Measurements from ENCODE around the gene PARD3B.

The PARD3B gene

DNA sequence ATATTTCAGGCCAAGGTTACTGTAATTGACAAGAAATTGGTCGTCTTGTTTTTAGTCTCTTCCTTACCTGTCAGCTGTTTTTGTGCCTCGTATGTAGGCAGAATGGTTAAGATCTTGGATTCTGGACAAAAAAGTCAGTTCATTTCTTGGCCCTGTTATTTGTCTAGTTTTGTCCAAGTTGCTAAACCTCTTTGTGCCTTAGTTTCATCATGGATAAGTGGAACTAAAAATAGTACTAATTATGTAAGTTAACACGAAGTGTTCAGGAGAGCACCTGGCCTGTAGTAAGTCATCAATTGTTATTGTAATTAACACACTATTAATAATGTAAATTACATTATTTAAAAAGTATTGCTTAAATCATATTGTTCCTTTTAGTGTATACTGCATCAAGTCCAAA lies 148.0 kb downstream of the PARD3B start:
- no peak for DNase-seq (ENCODE audit: low read depth, low spot score)

DNA sequence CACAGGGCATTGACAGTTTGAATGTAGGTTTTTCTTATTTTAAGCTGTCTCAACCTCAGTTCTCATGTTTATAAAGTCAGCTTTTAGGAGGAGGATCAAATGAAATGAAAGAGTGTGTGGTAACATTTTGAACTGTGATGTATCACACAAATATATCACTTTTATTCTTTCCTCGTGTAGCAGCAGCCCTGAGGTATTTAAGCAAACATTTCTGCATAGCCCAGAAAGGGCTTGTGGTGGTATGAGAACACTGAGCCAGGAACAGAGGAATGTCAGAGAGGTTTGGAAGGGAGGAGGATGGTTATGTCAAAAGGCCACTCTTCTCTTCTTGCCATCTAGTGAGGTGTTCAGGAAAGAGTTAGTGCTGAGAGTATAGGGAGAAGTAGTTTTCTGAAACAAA lies 150.2 kb downstream of the PARD3B start:
- no peak for DNase-seq (ENCODE audit: low read depth, low spot score)

DNA sequence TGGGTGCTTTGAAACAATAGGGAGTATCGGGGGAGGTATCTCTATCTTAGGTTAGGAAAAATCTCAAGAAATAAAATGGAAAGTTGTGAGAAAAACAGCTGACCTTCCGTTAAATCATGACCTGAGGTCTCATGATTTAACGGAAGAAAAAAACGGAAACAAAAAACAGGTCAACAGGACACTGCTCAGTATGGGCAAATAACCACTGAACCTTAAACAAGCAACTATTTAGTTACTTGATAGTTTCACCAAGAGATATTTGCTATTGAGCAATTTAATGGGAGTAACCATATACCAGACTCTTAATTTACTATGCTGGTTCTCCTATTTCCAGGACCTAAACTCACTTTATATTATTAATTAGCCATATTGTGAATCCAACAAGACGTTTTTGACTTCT lies 150.8 kb downstream of the PARD3B start:
- DNase-seq (ENCODE audit: low read depth, low spot score), result no peak

DNA sequence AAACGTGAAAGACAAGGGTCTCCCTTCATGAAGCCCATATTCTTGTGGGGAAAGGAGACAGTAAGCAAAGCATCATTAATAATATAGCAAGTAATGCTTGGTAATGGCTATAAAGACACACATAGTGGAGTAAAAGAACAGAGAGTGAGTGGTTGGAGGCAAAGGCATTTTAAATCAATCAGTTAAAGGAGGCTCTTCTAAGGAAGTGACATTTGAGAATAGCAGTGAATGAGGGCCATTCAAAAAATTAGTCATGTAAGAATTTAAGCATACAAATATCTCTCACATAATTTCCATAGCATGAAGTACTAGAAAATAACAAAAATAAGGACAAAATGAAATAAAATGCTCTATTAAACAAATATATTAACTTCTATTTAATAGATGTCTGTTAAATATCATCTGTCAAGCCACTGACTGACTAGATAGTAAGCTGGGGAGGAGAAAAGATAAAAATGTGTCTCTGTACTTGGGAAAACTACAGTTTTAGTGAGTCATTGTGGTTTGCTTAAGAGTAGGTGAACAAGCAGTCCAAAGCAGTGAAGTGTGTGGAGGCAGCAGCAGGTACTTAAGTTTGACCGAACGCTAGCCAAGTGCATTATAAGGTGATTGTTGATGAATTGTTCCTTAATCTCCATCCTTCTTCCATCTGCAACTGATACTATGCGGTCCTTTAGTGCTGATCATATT lies 160.1 kb downstream of the PARD3B start:
- no peak for DNase-seq (ENCODE audit: low read depth, low spot score)

DNA sequence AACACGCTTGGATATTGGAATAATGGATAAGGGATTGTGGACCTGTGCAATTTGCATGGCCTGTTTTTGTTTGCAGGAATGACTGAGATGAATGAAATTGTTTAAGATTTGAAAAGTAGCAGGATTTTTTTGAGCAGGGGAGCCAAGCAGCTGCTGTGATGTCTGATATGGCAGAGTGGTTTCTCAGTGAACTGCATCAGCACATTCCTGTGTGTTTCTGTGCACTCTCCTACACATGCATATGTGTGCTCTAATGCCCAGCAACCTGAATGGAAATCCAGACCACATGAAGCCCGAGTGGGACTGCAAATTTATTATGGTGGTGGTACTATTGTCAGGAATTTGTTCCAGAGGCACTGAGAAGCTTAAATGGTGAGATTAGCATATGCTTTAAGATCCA lies 161.7 kb downstream of the PARD3B start:
- DNase-seq (ENCODE audit: low read depth, low spot score), result no peak

DNA sequence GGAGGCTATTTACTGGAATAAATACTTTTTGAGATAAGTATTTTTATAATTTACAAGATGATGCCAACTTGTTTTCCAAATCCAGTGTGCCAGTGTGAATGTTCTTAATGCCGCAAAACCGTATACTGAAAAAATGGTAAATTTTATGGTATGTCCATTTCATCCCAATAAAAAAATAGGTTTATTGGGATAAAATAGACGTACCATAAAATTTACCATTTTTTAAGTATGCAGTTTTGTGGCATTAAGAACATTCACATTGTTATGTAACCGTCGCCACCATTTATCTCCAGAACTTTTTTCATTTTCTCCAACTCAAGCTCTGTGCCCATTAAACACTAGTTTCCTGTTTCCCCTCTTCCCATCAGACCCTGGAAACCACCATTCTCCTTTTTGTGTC lies 167.9 kb downstream of the PARD3B start:
- no peak for DNase-seq (ENCODE audit: low read depth, low spot score)

DNA sequence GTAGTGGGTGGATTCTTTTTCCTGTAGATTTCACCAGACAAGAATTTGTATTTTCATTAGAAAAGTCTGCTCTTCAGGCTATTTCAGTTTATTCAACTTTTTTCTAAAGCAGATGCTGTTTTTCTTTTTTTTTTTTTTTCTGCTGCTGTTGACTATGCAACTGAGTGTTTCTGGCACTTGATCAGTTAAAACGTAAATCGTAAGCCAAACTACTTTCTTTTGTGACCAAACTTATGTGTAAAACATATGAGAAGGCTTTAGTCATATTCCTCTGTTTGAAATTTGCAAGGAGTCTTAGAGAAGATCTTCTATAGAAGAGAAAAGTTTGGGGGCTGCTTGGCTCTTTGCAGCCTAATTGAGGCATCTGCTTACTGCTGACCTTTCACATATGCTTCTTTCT lies 170.1 kb downstream of the PARD3B start:
- no peak for DNase-seq (ENCODE audit: low read depth, low spot score)

DNA sequence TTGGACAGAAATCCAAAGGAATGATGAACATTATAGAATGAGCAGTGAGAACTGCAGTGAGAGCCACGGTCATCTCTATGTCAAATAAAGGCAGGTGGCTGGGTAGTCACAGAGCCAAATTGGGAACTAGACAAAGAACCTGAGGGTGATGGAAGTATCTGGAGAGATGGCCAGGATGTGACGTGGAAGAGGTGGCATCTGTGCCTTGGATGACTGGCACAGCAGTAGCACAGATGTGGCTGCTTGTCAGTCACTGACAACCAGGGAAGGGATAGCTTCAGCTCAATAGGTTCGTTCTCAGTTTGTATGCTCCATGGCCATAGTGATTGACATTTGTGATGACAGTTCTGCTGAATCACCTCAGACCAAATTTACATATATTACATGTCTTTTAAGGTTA lies 172.3 kb downstream of the PARD3B start:
- DNase-seq (ENCODE audit: low read depth, low spot score), result no peak

DNA sequence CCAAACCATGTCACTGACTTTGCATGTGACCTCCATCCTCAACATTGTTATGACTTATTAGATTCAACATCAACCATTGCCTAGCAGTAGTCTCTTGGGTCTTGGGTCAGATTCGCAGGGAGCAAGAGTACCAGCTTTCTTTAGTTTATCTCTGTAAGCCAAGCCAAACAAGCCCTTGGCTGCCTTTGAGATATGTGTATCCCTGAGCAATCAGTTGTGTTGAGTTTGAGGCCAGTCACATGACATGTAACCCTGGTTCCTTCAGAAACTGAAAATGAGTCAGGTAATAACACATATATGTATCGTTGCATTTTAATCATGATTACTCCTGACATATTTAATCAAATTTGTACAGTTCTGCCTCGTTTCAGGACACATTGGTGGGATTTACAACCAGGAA lies 173.3 kb downstream of the PARD3B start:
- DNase-seq (ENCODE audit: low read depth, low spot score), result no peak

DNA sequence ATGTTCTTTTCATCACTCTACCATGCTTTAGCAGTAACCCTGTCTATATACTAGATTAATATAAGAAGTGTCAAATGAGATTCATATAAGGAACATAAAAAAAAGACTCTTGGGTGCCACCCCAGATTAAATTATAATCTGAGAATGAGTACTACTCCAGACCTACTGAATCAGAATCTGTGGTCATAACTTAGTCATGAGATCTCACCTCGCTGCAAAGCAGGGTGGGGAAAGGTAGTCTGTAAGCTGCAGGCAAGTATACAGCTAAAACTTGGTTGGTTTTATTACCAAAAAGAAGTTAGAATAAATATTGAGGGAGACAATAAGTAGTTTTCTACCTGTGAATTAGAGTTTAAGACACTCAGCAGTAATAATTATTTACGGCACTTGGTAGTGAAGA lies 175.6 kb downstream of the PARD3B start:
- no peak for DNase-seq (ENCODE audit: low read depth, low spot score)

DNA sequence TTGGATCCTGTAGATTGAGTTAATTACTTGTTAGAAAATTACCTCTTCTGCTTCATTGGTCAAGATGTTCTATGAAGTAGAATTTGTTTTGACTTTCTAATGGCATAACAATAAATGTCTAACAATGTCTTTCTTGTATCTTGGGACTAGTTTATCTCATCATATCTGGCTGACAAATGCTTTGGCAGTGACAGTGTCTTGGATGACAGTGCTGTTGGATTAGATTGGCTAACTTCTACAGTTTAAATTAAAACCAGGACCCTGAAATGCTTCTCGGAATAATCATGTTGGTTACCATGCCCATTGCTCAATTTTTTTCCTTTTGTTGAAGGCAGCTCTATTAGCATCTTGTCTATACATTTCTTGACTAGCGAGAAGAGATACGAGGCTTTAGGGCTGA lies 176.9 kb downstream of the PARD3B start:
- no peak for DNase-seq (ENCODE audit: low read depth, low spot score)

DNA sequence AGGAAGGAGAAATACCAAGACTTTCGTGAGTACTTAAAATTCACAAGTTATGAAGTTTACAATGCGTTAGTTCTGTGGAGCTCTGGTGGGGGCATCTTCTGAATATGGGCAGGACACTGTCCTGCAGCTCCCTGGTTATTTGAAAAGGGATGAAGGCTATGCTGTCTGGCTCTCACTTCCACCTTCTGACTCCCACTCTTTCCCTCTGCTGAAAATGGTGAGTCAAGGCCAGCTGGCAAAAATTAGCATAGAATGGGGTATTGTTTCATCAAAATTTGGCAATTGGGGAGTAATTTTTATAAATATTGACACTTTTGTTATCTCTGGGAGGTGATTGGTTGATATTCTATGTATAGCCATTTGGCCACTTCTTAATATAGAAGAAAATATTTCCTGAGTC lies 177.4 kb downstream of the PARD3B start:
- no peak for DNase-seq (ENCODE audit: low read depth, low spot score)

DNA sequence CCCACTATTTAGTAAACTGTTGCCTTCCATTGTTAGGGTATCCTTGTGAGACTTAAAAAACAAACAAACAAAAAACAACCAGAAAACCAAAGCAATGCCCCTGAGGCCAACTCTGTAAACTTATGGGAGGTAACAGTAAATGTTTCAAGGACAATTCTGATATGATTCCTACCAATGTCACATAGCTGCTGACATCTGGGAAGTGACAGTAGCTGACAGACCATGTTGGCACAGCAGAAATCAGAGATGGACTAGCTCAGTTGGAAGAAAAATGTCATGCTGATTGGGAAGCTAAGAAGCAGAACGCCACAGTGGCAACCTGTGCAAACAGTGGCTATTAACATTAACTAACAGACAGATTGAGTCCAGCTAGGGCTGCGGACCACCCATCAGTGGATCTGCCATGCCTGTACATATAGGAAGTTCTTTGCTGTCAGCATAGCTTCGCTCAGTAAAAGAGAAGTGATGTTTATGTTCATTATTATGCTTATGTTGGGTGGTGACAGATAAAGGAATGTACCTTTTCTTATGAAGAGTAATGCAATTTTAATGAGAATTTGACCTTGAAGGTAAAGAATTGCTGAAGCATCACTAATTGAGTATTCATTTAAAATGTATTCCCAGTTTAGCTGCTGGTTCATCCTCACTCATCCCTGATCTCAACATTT lies 180.6 kb downstream of the PARD3B start:
- no peak for DNase-seq (ENCODE audit: low read depth, low spot score)

DNA sequence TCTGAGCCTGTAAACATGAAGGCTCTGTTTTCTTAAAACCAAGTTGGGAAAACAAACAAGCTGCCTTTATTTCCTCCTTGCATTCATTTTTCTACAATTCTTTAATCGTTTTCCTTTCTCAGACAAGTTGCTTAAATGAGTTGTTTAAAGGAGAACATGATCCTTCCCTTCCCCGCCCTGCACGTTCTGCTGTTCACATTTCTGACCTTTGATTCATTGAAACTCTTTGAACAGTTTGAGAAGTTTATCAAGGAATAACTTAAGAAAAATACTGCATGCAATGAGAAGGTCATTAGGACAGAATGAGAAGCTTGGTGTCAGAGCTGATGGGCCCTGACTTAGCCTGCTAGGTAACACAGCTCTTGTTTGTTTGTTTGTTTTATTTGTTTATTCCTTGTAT lies 181.6 kb downstream of the PARD3B start:
- no peak for DNase-seq (ENCODE audit: low read depth, low spot score)

DNA sequence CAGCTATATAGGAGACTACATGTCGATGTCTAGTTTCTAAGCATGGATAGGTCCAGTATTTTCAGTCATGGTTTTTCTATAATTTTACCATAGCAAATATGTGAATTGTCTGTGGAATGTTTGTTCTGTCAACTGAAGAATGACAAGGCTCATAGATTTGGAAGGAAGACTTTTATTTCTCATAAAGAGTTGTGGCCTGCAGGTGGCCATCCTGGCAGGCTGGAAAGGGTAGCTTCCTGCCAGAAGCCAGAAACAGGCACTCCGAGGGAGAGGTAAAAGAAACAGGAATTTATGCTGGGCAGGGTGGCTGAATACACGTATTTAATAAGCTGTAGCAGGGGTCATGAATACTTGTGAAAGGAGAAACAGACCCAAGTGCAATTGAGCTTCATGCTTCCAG lies 182.1 kb downstream of the PARD3B start:
- no peak for DNase-seq (ENCODE audit: low read depth, low spot score)

DNA sequence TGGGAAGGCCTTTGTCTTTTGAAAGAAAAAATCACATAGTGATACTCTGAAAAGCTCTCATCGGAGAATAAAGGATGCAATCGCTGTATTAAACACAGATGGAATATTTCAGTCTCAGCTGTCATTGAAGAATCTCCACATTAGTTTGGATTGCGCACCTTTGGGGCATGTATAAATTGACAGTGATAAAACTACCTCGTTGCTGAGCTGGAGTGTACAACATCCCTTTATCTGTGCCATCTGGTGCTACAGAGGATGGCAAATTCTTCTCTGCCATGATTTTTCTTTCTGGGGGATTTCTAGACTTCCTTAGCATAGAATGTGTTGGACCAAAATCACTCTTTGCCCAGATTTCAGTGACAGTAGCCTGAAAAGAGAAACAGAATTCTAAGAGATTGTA lies 185.3 kb downstream of the PARD3B start:
- DNase-seq (ENCODE audit: low read depth, low spot score), result no peak

DNA sequence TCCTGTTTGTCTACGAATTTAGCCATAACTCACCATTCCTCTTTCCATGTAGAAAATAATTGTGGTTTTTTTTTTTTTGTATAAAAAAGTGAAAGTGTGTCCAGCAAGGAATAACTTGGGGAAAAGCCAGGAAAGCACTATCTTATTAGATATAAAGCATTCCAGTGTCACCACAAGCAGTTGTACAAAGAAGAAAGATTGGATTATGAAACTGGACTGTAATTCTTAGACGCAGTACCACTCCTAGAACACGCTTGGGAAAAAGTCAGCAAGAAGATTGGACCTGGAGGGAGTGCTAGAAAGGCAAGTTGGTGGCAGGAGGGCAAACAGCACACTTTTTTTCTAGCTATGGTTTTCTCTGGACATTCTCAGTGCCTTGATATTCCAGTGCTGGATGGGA lies 186.7 kb downstream of the PARD3B start:
- no peak for DNase-seq (ENCODE audit: low read depth, low spot score)

DNA sequence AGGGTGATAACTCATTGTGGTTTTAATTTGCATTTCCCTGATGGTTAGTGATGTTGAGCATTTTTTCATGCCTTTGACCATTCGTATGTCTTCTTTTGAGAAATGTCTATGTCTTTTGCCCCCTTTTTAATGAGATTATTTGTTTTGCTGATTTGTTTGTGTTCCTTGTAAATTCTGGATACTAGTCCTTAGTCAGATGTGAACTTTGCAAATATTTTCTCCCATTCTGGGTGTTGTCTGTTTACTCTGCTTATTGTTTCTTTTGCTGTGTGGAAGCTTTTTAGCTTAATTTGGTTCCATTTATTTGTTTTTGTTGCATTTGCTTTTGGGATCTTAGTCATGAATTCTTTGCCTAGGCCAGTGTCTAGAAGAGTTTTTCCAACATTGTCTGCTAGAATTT lies 192.0 kb downstream of the PARD3B start:
- DNase-seq (ENCODE audit: low read depth, low spot score), result no peak

DNA sequence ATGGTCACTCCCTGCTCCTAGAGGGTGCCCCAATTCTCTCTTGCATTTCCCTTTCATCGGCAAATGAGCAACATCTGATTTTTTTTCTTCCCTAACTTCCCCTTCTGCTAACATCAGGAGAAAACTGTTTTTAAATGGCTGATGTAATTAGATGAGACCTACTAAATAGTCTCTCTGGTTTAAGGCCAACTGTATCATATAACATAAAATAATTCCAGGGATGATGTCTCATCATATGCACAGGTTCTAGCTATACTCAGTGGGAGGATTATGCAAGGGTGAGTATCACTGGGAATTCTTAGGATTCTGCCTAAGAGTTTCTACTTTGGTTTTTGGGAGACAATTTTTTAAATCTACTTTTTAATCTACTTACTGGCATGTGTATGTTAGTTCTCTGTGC lies 193.4 kb downstream of the PARD3B start:
- DNase-seq (ENCODE audit: low read depth, low spot score), result no peak

DNA sequence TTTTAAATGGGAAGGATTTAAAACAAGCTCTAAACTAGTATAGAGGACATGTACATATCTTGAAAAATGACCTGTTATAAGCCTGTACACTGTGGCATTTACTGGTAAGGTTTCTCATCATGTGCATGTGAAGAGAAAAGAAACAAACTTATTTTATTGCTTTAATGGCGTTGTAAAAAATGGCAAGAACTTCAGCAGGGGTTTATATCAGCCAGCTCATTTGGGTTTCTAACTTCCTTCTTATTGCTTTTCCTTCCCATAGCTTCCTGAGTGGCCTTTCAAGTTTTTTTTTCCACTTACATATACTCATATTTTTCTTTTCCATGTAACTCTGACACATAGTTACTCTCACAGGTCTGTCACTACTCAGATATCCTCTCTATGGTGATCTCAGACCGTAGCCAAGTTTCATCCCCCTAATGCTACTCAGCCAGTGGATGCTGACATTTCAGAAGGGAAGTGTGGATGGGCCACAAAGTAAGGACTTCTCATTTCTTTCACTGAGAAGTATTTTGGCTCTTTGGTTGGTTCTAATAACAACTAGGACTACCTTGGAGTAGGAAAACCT lies 198.2 kb downstream of the PARD3B start:
- no peak for DNase-seq (ENCODE audit: low read depth, low spot score)

DNA sequence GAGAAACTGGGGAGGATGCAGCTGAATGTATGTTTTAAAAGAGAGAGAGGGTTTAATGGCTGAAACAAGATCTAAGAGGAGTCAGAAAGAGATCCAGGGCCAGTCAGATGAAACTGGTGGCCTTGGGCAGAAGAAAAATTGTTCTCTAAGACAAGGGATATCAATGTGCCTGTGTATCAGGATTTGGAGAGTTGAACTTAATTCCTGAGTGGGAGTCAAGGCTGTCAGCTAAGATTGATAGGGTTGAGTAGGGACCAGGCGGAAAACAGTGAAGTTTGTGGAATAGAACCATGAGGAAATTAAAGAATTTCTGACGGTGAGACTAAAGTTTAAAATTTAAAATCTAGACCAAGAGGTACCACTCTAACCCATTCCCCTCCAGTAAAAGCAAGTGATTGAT lies 199.2 kb downstream of the PARD3B start:
- no peak for DNase-seq (ENCODE audit: low read depth, low spot score)

DNA sequence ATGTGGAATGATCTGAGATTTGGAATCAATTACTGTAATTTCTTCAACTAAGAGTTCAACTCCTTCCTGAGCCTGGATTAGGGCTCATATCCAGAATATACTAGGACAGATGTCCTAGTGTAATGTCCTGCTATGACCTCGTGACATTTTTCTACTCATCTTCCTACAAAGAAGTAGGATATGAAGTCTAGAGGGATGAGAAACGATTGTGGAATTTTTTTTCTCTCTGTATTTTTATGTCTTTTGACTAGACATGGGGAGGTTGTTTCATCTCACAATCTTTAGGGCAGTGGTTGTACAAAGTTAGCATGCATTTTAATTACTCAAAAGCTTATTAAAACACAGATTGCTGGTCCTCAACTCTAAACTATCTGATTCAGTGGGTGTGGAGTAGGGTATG lies 203.0 kb downstream of the PARD3B start:
- no peak for DNase-seq (ENCODE audit: low read depth, low spot score)

DNA sequence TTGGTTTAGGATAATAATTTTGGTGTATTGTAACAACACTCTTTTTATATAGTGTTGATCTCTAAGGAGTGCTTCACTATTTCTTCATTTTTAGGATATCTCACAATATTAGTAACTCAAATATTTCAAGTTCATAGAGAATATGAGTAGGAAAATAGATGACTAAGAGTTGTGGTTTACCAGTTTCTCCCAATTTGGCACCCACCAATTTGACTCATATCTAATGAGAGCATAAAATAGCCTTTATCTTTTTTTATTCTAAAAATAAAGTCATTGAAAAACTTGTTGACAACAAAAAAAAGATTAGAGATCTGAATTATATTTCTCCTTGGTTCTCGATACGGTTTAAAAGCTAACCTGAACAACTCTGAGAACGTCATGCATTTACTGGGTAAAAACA lies 204.0 kb downstream of the PARD3B start:
- DNase-seq (ENCODE audit: low read depth, low spot score), result no peak

DNA sequence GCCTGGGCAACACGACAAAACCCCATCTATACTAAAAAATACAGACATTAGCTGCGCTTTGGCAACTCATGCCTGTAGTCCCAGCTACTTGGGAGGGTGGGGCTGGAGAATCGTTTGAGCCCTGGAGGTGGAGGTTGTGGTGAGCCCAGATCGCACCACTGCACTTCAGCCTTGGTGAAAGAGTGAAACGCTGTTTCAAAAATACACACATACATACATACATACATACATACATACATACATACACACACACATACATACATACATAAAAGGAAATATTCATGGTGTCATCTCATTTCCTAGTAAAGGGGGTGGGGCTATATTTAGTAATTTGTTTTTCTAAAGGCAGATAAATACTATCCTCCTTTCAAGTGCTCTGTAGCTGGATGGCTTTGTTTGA lies 205.1 kb downstream of the PARD3B start:
- DNase-seq (ENCODE audit: low read depth, low spot score), result no peak

All from ELF-1 (cell line).